Raji (cell line): ENCODE data around the gene DSE.

Source experiments
- POLR2A ChIP-seq: IDR thresholded peaks from 2 replicates; pipeline ENCODE4 v1.6.1; 2011; ENCODE audit warnings: low read depth, low read length, control low read depth; ENCODE audit not compliant: insufficient read depth

The DSE gene

DNA sequence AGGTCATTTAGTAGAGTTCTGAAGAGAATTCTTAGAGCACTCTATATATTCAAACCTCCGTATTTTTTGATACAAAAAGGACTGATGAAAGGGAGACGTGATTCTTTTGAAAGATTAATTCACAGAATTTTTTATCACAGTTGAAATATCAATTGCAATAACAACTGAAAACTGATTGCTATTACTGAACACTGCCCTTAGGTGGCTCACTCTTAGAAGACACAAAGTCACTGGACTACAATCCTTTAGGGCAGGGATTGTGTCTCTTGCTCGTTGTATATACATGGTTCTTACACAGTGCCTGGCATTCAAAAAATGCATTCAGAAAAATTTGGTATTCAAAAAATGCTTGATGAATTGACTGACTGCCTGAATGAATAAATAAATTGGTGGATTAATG lies 73.3 kb downstream of the DSE start:
- no peak for TF ChIP-seq POLR2A

DNA sequence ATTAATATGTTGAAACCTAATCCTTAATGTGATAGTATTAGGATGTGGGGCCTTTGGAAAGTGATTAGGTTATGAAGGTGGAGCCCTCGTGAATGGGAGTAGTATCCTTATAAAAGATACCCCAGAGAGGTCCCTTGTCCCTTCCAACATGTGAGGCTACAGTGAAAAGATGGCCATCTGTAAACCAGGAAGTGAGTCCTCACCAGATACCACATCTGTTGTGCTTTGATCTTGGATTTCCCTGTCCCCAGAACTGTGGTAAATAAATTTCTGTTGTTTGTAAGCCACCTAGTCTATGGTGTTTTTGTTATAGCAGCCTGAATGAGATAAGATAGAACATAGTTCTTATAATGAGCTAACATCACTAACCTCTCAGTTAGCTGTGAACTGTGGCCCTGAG lies 73.8 kb downstream of the DSE start:
- no peak for TF ChIP-seq POLR2A

DNA sequence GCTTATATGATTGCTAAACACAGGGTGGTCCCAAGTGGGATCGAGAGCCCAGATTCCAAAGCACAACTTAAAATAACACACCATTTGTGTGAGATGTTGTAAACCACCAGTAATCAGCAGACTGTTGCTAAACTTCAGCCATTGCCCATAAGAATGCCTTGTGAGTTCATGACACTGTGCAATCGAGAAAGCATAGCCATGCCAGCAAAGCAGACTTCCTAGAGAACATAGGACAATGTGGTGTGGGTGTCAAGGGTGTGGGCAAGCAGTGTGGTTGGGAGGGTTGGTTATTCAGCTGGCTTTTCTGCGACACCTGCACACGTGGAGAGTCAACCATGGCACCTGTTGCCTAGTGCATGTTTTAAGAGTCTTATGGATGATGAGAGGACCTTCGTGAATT lies 74.4 kb downstream of the DSE start:
- TF ChIP-seq POLR2A = no peak

DNA sequence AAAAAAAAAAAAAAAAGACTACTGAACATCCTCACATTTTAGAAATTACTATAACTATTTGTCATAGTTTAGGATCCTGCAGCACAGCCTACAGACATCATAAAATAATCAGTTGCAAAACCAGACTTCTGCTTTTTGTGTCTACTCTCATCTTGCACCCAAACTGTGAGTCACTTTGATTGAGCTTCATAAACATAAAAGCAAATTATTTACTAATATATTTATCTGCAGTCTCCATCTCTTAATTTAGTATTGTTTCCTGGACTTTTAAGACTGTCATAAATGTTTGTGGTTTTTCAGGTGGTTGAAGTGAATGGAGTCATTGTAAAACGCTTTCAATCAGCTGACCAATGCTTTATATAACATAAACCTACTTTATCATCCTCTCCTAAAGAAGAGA lies 75.7 kb downstream of the DSE start:
- no peak for TF ChIP-seq POLR2A

DNA sequence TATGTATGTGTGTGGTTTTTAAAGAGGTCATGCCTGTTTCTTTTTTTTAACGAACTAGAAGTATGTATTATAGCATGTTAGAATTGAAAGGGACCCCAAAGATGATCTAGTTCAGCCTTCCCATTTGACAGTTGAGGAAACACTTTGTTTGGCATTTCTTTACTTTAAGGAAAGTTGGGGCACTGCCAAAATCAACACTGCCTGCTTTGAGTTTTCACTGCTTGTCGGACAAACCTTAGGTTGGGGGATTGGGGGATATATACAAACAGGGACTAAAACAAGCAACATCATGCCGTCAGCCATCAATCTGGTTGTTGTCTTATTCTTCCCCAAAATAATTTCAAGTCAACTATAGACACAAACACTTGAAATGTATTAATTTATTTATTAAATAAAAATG lies 76.3 kb downstream of the DSE start:
- no peak for TF ChIP-seq POLR2A

DNA sequence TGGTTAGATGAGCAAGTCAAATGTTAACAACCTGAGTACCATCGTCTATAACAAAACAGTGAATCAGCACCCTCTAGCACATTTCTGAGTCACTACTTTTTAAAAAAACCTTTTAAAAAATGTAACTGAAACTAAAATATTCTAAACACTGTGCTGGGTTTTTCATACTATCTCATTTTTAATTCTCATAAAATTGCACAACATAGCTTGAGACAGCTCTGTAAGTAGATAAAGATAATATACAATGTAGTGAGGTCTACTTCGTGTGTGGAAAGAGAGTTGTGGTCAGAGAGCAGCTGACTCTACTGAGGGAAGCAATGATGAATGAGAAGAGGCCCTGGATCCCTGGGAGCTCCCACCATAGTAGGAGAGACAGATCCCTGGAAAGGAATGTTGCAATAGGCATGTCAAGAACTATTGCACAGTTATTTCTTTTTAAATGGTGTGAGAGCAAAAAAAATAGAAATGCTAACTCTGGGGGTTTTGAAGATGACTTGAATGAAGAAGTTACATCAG lies 76.8 kb downstream of the DSE start:
- TF ChIP-seq POLR2A = no peak

DNA sequence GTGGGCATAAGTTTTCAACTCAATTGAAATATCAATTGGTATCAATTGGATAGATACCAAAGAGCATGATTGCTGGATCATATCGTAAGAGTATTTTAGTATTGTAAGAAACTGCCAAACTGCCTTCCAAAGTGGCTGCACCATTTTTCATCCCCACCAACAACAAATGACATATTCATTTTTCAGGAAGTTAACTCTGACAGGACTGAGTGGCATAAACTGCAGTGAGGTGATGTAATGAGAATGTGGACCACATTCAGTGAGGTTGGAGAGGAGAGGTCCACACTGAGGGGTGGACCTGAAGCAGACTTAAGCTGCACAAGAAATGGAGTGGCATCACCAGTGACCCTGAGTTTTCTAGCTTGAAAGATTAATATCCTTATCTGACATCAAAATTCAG lies 78.8 kb downstream of the DSE start:
- no peak for TF ChIP-seq POLR2A

DNA sequence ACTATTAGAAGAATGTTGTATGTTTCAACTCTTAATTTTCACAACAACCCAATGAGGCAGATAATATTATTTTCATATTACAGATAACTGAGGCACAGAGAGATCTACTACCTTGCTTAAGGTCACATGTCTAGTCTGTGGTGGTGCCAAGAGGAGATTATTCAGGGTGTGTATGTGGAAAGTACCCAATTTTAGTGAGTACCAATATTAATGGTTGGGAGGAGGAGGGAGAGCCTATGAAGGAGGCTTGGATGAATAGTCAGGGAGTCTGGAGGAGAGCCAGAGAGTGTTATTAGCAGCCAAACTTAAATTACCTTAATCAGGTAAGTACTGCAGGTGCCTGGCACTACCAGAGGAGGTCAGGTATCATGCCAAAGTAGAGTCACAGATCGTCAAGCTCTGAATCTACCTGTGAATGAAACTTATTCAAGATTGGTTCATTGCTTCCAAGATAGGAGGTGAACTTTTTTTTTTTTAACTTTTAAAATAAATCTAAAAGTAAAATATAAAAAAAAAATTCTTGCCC lies 79.5 kb downstream of the DSE start:
- TF ChIP-seq POLR2A = no peak

DNA sequence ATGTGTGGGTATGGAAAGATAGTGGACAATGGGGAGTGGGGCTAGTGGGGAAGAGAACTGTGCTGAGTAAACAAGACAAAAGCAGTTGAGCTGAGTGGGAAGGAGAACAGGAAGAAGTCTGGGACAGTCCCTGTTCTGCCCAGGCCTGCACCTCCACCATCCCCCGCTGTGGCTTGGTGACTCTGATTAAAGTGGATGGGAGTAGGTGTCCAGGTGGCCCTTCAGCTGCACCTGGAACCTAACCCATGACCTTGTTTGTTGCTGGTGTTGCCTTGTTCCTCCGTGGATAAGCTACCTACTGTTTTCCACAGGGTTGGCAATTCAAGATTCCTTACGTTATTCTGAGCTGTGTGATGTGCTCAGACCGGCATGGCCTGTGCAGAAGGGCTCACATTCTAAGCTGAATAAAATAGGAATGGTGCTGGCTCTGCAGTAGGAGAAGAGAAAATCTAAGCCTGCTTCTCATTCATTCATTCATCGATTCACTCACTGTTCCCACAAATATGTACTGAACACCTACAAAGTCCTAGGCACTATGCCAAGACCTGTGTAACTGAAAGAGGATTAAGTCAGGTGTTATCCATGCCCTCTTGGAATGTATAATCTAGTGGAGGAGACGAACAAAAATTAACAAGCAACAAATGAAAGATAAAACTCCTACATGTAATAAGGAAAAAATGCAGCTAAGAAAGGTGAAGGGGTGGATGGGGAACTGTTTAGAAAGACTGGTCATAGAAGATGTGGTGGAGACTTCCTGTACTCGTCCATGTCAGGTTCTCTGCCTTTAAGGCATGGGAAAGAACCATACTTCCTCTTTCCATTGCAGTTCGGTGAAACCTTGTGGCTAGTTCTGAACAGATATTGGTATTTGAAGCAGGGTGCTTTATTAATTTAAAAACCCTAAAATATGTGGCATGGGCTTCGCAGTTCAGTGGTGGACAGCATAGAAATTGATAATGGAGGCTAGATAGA lies 80.3 kb downstream of the DSE start:
- TF ChIP-seq POLR2A = no peak

- TF ChIP-seq POLR2A = no peak
Observed at GRCh38 chr6:116451916-116452315, 81.2 kb downstream of the DSE start.

DNA sequence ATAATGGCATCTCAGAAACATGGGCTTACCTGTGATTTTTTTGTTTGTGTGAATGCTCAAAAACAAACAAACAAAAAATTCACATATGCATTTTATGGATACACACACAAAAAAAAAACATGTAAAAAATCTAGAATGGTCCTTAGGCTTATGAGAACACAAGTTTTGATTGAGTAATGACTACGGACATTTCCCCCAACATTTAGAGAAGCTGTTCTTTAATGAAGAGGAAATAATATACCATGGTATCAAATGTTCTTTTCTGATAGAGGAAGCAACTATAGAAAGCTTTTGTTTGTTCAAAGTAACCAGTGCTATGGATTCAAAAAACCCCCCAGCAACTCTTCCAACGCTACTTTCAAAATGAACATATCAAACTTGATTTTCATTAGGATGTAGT lies 81.8 kb downstream of the DSE start:
- no peak for TF ChIP-seq POLR2A

GRCh38 chr6:116456106-116456505 lies 85.4 kb downstream of the DSE start:
- no peak for TF ChIP-seq POLR2A

- no peak for TF ChIP-seq POLR2A
Observed at GRCh38 chr6:116456927-116457326, 86.2 kb downstream of the DSE start.

- no peak for TF ChIP-seq POLR2A
Observed at GRCh38 chr6:116458264-116458663, 87.5 kb downstream of the DSE start.

DNA sequence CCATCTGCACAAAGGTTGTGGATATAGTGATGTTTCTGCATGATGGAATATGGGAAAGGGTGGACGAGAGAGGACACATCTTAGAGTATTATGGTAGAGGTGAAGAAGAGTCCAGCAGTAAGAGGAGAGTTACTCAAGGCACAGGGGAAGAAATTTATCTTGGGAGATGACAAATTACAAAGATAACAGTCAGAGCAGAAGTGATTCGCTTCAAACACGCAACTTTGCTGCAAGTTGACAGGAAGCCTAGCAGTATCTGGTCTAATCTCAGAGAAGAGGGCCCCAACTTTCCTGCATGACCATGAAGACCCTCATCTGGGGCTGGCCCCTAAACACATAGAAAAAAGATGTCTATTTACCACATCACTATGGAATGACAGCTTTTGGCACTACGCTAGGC lies 89.2 kb downstream of the DSE start:
- no peak for TF ChIP-seq POLR2A

- no peak for TF ChIP-seq POLR2A
Observed at GRCh38 chr6:116461331-116461931, 90.7 kb downstream of the DSE start, which contains the start of gene CALHM6. CALHM6 (plus strand) TSS chr6:116461375; CDS start chr6:116461930, 555 bp downstream.
